GM12878 (cell line): ENCODE results near the gene CFAP157.

Experiments used
- CREB1 ChIP-seq: IDR thresholded peaks from 2 replicates; pipeline ENCODE4 v1.6.1; 2012; ENCODE audit warnings: low read depth, mild to moderate bottlenecking, inconsistent platforms
- POLR2A ChIP-seq: IDR thresholded peaks from 2 replicates; pipeline ENCODE4 v1.6.1; 2011; ENCODE audit warnings: low read depth, mild to moderate bottlenecking, low read length
- POLR2AphosphoS2 ChIP-seq: IDR thresholded peaks from 2 replicates; pipeline ENCODE4 v1.6.1; 2011; ENCODE audit warnings: low read depth, mild to moderate bottlenecking, low read length, improper control_type of control experiment, moderate library complexity
- RAD21 ChIP-seq: IDR thresholded peaks from 2 replicates; pipeline ENCODE4 v1.6.1; 2011; ENCODE audit warnings: mild to moderate bottlenecking, low read depth, low read length, moderate library complexity; ENCODE audit not compliant: insufficient read depth
- SMAD1 ChIP-seq: fragments of 450-650 bp; IDR thresholded peaks from 2 replicates; pipeline ENCODE4 v1.6.1; 2018; ENCODE audit warnings: mild to moderate bottlenecking, low read depth; ENCODE audit not compliant: partially characterized antibody
- ZZZ3 ChIP-seq: IDR thresholded peaks from 2 replicates; pipeline ENCODE4 v1.6.1; 2011; ENCODE audit warnings: low read depth; ENCODE audit not compliant: control insufficient read depth, insufficient read length
- TF ChIP-seq, protein P1 (sequence below), 3 experiments: IDR thresholded peaks in 2 of 3; conservative IDR thresholded peaks in 1 of 3; 2 replicates each; pipeline ENCODE4 v1.5.1; 2011; ENCODE audit warnings: low read depth in 3 of 3, low read length in 3 of 3, mild to moderate bottlenecking in 3 of 3, control low read depth in 2 of 3, moderate library complexity in 2 of 3, inconsistent platforms in 1 of 3, mixed read lengths in 1 of 3; ENCODE audit not compliant: control insufficient read depth in 2 of 3, insufficient read depth in 1 of 3; ENCODE audit errors: extremely low read depth in 1 of 3

DNA sequence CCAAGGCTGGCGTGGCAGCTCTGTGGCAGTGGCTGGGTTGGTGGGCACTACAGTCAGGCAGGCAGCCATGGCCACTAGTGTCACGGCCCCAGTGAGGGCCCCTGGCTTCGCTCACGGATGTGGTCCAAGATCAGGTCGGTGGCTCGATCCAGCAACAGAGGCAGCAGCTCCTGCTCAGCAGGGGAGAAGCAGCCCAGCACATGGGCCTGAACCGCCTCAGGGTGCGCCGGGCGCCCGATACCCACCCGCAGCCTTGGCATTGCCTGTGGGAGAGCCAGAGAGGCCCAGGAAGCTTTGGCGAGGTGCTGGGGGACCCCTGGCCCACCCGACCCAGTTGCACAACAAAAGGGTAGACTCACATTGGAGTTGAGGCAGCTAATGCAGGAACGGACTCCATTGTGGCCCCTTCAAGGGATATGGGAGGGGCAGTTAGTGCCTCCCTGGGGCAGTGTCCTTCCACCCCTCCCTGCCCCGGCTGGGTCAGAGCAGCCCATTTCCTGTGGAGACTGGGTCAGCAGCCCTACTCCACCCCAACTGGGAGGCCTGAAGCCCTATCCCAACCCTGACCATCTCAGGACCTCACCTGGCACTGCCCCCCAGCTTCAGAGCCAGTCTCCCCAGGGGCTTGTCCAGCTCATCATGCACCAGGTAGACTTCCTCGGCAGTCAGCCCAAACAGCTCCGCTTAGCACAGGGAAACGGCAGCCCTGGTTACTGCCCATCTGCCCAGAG is 7.4 kb downstream of the CFAP157 start:
- TF ChIP-seq CREB1 (no peak), ZZZ3 (no peak), SMAD1 (no peak), POLR2A (no peak), RAD21 (no peak), POLR2AphosphoS2 (no peak)
- TF ChIP-seq, protein P1, sequence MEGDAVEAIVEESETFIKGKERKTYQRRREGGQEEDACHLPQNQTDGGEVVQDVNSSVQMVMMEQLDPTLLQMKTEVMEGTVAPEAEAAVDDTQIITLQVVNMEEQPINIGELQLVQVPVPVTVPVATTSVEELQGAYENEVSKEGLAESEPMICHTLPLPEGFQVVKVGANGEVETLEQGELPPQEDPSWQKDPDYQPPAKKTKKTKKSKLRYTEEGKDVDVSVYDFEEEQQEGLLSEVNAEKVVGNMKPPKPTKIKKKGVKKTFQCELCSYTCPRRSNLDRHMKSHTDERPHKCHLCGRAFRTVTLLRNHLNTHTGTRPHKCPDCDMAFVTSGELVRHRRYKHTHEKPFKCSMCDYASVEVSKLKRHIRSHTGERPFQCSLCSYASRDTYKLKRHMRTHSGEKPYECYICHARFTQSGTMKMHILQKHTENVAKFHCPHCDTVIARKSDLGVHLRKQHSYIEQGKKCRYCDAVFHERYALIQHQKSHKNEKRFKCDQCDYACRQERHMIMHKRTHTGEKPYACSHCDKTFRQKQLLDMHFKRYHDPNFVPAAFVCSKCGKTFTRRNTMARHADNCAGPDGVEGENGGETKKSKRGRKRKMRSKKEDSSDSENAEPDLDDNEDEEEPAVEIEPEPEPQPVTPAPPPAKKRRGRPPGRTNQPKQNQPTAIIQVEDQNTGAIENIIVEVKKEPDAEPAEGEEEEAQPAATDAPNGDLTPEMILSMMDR (IDR thresholded peaks at IDR 0.05 in 2 of 3, conservative IDR thresholded peaks at IDR 0.05 in 1 of 3; ENCODE audit: control insufficient read depth in 2 of 3, extremely low read depth in 1 of 3, insufficient read depth in 1 of 3, low read depth in 3 of 3, low read length in 3 of 3): no peak
